B cell (primary cell): ENCODE results near the gene CBLN3. TPM values are rescaled to one million over a fixed set of nuclear protein-coding genes. Genes with fewer than 3 reads are reported as not detected.
A peak's percentile ranks its signal among the peaks of the same experiment; 100 is the strongest.

ENCODE experiments used
- ATAC-seq: fragments of 200-7000 bp; cut with Tn5 transposase; one replicate; pipeline ENCODE4 v1.10.0; 2021; ENCODE audit warnings: low read depth, mild to moderate bottlenecking, moderate number of reproducible peaks, moderate library complexity
- CTCF ChIA-PET: fragments of 350-600 bp; sonication (Branson Sonifier 250); formaldehyde crosslinking; loops from one replicate; lab custom pipeline; 2021; ENCODE audit warnings: antibody characterized with exemption, inconsistent platforms; lab: Charles Lee
- POLR2A ChIA-PET: fragments of 350-600 bp; sonication (Branson Sonifier 250); formaldehyde crosslinking; loops from one replicate; lab custom pipeline; 2021; ENCODE audit warnings: antibody characterized with exemption; lab: Charles Lee
- DNase-seq: peaks from one replicate; pipeline ENCODE4 v3.0.0; 2013
- H2AFZ ChIP-seq: 2 replicates; pipeline ENCODE4 v1.6.1; 2012; ENCODE audit warnings: mild to moderate bottlenecking, low read depth, low read length; ENCODE audit not compliant: insufficient read depth, poor library complexity, severe bottlenecking
- H3K27ac ChIP-seq, 2 donors: 1 replicate in 1 of 2; 2 replicates in 1 of 2; pipeline ENCODE4 v1.5.1; 2012 to 2013; ENCODE audit warnings: low read length in 2 of 2, mild to moderate bottlenecking in 2 of 2, moderate library complexity in 1 of 2
- H3K27me3 ChIP-seq, 4 experiments: fragments of 200-600 bp in 1 of 4; sonication (generic) in 1 of 4; replicated peaks in 1 of 4; 1 replicate in 2 of 4; 2 replicates in 2 of 4; pipeline versions ENCODE4 v1.6.1 to v1.7.0; 2013 to 2016; ENCODE audit warnings: low read length in 3 of 4, mild to moderate bottlenecking in 2 of 4, mixed read lengths in 1 of 4, moderate library complexity in 1 of 4; ENCODE audit not compliant: insufficient read depth in 4 of 4, control insufficient read depth in 3 of 4; ENCODE audit errors: control extremely low read depth in 1 of 4
- H3K36me3 ChIP-seq, 2 experiments: replicated peaks in 1 of 2; 1 replicate in 1 of 2; 2 replicates in 1 of 2; pipeline versions ENCODE4 v1.6.1 to v1.7.1; 2013; ENCODE audit warnings: low read length in 1 of 2; ENCODE audit not compliant: insufficient read depth in 2 of 2, control insufficient read depth in 1 of 2; ENCODE audit errors: control extremely low read depth in 1 of 2, extremely low read depth in 1 of 2
- H3K4me1 ChIP-seq, 2 donors: fragments of 200-600 bp in 1 of 2; sonication (generic) in 1 of 2; 1 replicate in 1 of 2; 2 replicates in 1 of 2; pipeline versions ENCODE4 v1.5.1 to v1.6.1; 2013 to 2017; ENCODE audit warnings: low read length in 2 of 2; ENCODE audit not compliant: control insufficient read depth in 2 of 2, insufficient read depth in 2 of 2
- H3K4me2 ChIP-seq: replicated peaks from 2 replicates; pipeline ENCODE3; 2012; ENCODE audit warnings: mild to moderate bottlenecking, low read depth, low read length; ENCODE audit not compliant: poor library complexity, severe bottlenecking
- H3K4me3 ChIP-seq, 5 experiments: fragments of 200-600 bp in 1 of 5; sonication (generic) in 1 of 5; 1 replicate in 3 of 5; 2 replicates in 2 of 5; pipeline versions ENCODE4 v1.5.1 to v1.7.0; 2011 to 2016; ENCODE audit warnings: low read length in 4 of 5, mild to moderate bottlenecking in 4 of 5, low read depth in 2 of 5, control low read depth in 1 of 5, moderate library complexity in 1 of 5; ENCODE audit not compliant: insufficient read depth in 1 of 5; ENCODE audit errors: control extremely low read depth in 1 of 5, extremely low read depth in 1 of 5
- H3K79me2 ChIP-seq: fragments of 200-600 bp; sonication (generic); one replicate; pipeline ENCODE4 v1.6.0; 2016; ENCODE audit warnings: low read length; ENCODE audit not compliant: control insufficient read depth, insufficient read depth
- H3K9ac ChIP-seq: fragments of 200-600 bp; sonication (generic); 2 replicates; pipeline ENCODE4 v1.6.1; 2017; ENCODE audit warnings: mild to moderate bottlenecking, low read length, moderate library complexity
- H3K9me3 ChIP-seq, 3 donors: one replicate each; pipeline versions ENCODE4 v1.6.1 to v1.7.1; 2013; ENCODE audit warnings: low read length in 2 of 3; ENCODE audit not compliant: control insufficient read depth in 2 of 3, insufficient read depth in 1 of 3; ENCODE audit errors: control extremely low read depth in 1 of 3
- H4K20me1 ChIP-seq: 2 replicates; pipeline ENCODE4 v1.6.0; 2012; ENCODE audit warnings: mild to moderate bottlenecking, low read length; ENCODE audit not compliant: insufficient read depth, control insufficient read depth, poor library complexity, severe bottlenecking
- H3K27ac Mint-ChIP-seq: one replicate; pipeline ENCODE4 v1.8.0; 2021; ENCODE audit warnings: mixed read lengths
- H3K27me3 Mint-ChIP-seq: one replicate; pipeline ENCODE4 v1.8.0; 2021; ENCODE audit warnings: mixed read lengths
- H3K4me1 Mint-ChIP-seq: one replicate; pipeline ENCODE4 v1.8.0; 2021; ENCODE audit warnings: mixed read lengths
- H3K4me3 Mint-ChIP-seq: one replicate; pipeline ENCODE4 v1.8.0; 2021; ENCODE audit warnings: mixed read lengths
- H3K9me3 Mint-ChIP-seq: one replicate; pipeline ENCODE4 v1.8.0; 2022; ENCODE audit warnings: mixed read lengths; ENCODE audit not compliant: insufficient read depth
- EZH2 ChIP-seq: IDR thresholded peaks from 2 replicates; pipeline ENCODE4 v1.6.1; 2012; ENCODE audit warnings: borderline replicate concordance, low read depth, mild to moderate bottlenecking, moderate library complexity, low read length; ENCODE audit not compliant: insufficient read depth, poor library complexity, severe bottlenecking
- WGBS: methylation state at CpG from one replicate; pipeline ENCODE4 v1.1.5; 2013; ENCODE audit warnings: missing lambda C conversion rate; ENCODE audit not compliant: insufficient coverage; 5-methylcytosine and 5-hydroxymethylcytosine counted together
- intact Hi-C: fragments of 100-400 bp; cut with micrococcal nuclease; formaldehyde crosslinking; loops from one replicate; pipeline ENCODE4 v1.10.0; 2022
- polyA plus RNA-seq: library from polyadenylated mRNA; depleted of rRNA; stranded (reverse); fragments of >200 nt; gene quantifications from 2 replicates; pipeline ENCODE4 v1.2.3, GENCODE V29; 2012
- total RNA-seq, 2 donors: library from RNA; stranded (reverse); fragments of 120-200 nt in 1 of 2; gene quantifications; 1 replicate in 1 of 2; 2 replicates in 1 of 2; pipeline versions ENCODE4 v1.2.3 to v1.2.4, GENCODE V29; 2013 to 2022
- TF ChIP-seq, protein P1 (sequence below): fragments of 200-600 bp; IDR thresholded peaks from one replicate; pipeline ENCODE4 v1.8.0; 2022; ENCODE audit warnings: antibody characterized with exemption, mild to moderate bottlenecking

The CBLN3 gene
- total and polyA plus RNA-seq, 2 donors (not counting 1 experiment from before 2014, with no cell fraction given), result 35.0 to 134 TPM

DNA sequence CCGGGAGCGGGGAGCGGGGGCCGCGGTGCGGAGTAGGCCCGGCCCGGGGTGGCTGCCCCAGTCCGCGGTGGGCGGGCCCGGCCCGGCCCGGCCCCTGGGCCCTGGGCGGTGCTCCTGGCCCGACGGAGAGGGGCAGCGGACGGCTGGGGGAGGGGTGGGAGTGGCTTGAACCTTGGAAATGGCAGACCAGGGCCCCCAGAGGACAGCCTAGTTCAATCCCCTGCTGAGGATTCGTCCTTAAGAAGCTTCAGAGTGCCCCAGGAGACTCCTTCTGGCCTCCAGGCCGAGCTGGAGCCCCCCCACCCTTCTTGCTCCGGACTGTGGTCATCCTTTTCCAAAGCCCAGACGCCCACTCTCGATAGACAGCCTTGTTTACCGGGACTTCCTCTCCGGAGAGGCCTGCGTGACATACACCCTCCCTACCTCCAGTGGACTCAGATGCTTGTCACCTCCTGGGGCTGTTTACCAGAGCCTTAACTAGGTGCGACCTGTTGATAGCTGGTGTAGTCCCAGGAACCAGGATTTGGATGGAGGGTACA is 744 bp upstream of the CBLN3 start:
- H2AFZ ChIP-seq, result peak overlapping the region; percentile 80
- no peaks in the 10 kb centered on the region for H3K27me3 Mint-ChIP-seq
- 0% methylated on average over 21 of the region's 28 CpGs for WGBS
- H3K79me2 ChIP-seq, result peaks cover 42% of the 10 kb centered on the region
- H3K27ac Mint-ChIP-seq, result peak overlapping the region; percentile 98
- POLR2A ChIA-PET, result interaction anchor here (0.5 to 3.8 kb wide), 24 partner anchors 10 to 878 kb away, joined by 3 to 78 read pairs (median 4); partner anchors contain the start of genes ADCY4, CHMP4A, DCAF11 and DHRS1
- peaks cover 22 to 35% of the 10 kb centered on the region in 2 donors for H3K4me1 ChIP-seq
- peaks cover 35% of the 10 kb centered on the region for H3K4me1 Mint-ChIP-seq
- H3K27ac ChIP-seq, result peak overlapping the region; percentile 98 to 99
- TF ChIP-seq, protein P1, sequence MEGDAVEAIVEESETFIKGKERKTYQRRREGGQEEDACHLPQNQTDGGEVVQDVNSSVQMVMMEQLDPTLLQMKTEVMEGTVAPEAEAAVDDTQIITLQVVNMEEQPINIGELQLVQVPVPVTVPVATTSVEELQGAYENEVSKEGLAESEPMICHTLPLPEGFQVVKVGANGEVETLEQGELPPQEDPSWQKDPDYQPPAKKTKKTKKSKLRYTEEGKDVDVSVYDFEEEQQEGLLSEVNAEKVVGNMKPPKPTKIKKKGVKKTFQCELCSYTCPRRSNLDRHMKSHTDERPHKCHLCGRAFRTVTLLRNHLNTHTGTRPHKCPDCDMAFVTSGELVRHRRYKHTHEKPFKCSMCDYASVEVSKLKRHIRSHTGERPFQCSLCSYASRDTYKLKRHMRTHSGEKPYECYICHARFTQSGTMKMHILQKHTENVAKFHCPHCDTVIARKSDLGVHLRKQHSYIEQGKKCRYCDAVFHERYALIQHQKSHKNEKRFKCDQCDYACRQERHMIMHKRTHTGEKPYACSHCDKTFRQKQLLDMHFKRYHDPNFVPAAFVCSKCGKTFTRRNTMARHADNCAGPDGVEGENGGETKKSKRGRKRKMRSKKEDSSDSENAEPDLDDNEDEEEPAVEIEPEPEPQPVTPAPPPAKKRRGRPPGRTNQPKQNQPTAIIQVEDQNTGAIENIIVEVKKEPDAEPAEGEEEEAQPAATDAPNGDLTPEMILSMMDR, result no peak
- no peak for TF ChIP-seq EZH2
- H3K9ac ChIP-seq, result peak overlapping the region; percentile 98
- intact Hi-C loops, result loop anchor here (1.0 to 10.0 kb wide), 4 partner anchors 17 to 1335 kb away; partner anchors contain the start of genes ACIN1, C14orf119 and CHMP4A
- H3K4me3 Mint-ChIP-seq, result peak overlapping the region; percentile 94
- DNase-seq (peak; percentile 81), ATAC-seq (peak; percentile 61)
- peaks cover 0 to 38% of the 10 kb centered on the region in 2 experiments for H3K36me3 ChIP-seq
- H3K9me3 ChIP-seq, result no peaks in the 10 kb centered on the region
- peak overlapping the region; percentile 77 to 98 (median 96) for H3K4me3 ChIP-seq
- peak overlapping the region; percentile 95 for H3K4me2 ChIP-seq
- H3K9me3 Mint-ChIP-seq, result no peaks in the 10 kb centered on the region
- CTCF ChIA-PET, result interaction anchor here (1.0 to 17.4 kb wide), 21 partner anchors 11 to 349 kb away, joined by 3 to 650 read pairs (median 12); partner anchors contain the start of genes ADCY4, CHMP4A, CIDEB and DCAF11
- H3K27me3 ChIP-seq, result no peaks in the 10 kb centered on the region
- H4K20me1 ChIP-seq, result peaks cover 29% of the 10 kb centered on the region
